DLD1 (cell line): Measurements from ENCODE around the gene INSYN1.

Experiments
- in situ Hi-C: cut with HindIII; loops from 2 replicates; pipeline ENCODE4 v1.10.0; 2017; ENCODE audit warnings: low sequenced_read_pairs

The INSYN1 gene

DNA sequence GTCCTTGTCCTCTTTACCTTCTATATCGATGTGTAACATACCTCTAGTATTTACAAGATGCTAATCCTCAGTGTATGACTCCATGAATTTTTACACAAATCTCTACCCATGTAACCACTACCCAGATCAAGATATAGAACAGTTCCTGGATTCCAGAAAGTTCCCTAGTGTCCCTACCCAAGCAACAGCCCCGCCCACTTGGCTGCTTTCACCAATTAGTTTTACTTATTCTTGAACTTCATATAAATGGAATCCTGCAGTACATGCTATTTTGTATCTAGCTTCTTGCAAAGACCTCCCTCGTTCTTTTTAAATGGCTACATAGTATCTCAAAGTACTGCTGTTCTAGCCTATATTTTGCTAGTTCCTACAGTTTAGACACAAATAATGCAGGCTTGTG, 35.9 kb downstream of the INSYN1 start:
- in situ Hi-C loops, result loop anchor here (25.0 kb wide), 1 partner anchor 105 kb away; no protein-coding TSS in a partner anchor

DNA sequence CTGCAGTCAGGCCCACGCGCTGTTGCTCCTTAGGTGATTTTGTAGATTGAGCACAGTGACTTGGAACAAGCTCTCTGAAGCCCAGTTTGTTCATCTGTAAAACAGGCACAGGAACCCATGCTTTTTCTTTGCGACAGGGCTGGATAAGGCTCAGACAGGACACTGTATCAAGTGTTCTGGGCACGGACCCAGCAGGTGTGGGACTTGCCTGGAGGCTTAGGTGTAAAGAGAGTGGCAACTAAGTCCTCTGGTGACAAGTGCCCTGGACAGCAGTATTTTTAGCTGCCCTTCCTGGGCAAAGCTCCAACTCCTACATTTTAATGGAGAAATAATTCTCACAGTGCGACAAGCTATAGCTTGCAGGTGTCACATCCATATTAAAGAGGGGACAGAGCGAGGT, 36.7 kb downstream of the INSYN1 start:
- in situ Hi-C loops, result loop anchor here (25.0 kb wide), 1 partner anchor 104 kb away; no protein-coding TSS in a partner anchor

DNA sequence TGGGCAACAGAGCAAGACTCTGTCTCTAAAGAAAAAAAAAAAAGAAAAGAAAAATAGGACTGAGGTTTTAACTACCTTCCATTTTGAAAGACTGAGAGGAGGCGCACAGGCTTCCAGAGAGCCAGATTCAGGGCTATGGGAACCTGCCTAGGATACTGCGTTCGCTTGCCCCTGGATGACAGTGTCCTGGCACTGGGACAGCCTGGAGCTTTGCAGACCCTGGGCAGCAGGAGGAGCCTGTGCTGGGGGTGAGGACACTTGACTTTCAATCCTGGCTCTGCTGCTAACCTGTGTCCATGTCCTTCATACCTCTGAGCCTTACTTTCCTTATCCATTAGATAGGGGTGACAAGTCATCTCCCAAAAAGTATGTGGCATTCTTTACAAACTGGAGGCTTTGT, 37.7 kb downstream of the INSYN1 start:
- in situ Hi-C loops, result loop anchor here (25.0 kb wide), 1 partner anchor 103 kb away; no protein-coding TSS in a partner anchor

DNA sequence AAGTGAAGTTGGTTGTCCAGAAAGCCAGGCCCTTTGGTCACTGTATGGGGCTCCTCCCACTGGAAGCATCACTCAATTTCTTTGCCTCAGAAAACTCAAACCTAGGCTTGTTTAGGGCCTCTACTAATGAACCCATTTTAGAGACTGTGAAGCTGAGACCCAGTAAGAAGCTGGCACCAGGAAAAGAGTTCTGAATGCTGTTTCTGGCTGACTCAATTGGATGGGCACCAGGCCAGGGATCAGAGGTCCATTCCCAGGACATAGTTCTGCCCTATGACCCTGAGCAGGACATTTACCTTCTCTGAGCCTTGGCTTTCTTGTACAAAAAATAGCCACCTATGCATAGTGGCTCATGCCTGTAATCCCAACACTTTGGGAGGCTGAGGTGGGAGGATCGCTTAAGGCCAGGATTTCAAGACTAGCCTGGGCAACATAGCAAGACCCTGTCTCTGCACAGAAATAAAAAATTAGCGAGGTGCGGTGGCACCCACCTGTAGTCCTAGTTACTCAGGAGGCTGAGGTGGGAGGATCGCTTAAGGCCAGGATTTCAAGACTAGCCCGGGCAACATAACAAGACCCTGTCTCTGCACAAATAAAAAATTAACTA, 38.4 kb downstream of the INSYN1 start:
- in situ Hi-C loops, result loop anchor here (25.0 kb wide), 1 partner anchor 102 kb away; no protein-coding TSS in a partner anchor

DNA sequence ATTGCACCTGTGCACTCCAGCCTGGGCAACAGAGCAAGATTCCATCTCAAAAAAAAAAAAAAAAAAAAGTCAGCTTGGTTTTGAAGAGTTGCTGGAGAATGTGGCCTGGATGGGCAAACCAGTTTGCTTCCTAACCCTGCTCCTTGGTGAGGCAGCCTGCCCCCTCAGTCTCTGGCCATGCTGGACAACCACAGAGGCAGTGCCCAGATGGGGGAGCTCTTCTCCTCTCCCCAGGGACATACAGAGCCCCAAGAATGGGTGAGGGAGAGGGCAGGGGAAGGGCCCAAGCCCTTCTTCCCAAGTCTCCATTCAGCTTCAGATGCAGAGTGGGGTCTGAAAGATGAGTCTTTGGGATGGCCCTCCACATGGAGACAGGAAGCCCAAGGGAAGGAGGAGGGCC, 41.0 kb downstream of the INSYN1 start:
- in situ Hi-C loops, result loop anchor here (25.0 kb wide), 1 partner anchor 100 kb away; no protein-coding TSS in a partner anchor

DNA sequence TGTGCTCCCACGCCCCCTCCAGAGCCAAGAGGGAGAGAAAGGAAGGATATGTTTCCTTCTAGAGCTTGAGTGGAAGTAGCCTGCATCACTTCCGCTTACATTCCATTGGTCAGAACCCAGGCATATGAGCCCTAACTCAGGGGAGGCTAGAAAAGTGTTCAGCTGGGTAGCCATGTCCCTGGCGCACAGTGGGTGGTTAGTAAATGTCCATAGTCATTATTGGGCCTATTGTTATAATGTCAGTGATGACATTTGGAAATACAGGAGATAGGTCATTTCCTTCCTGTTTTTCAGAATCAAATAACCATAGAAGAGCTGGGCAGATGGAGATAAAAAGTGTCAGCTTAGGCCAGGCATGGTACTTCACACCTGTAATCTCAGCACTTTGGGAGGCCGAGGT, 41.6 kb downstream of the INSYN1 start:
- in situ Hi-C loops, result loop anchor here (25.0 kb wide), 1 partner anchor 99 kb away; no protein-coding TSS in a partner anchor

DNA sequence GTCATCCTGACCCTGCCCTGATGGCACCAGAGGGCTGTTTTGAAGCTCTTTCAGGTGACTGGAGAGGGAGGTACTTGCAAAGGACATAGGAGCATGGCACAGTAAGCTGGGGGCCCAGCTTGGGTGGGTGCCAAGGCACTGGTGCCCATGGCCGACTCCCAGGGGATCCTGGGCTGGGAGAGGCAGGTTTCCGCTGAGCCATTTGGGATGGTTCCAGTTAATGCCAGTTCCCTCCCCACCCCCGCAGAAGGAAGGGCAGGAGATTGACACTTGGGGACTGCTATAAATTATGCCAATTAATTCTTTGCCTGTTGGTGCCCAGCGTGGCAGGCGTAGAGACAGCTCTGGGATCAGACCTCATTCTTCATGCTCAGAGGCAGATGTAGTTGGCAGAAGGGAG, 42.8 kb downstream of the INSYN1 start:
- in situ Hi-C loops, result loop anchor here (25.0 kb wide), 1 partner anchor 98 kb away; no protein-coding TSS in a partner anchor

DNA sequence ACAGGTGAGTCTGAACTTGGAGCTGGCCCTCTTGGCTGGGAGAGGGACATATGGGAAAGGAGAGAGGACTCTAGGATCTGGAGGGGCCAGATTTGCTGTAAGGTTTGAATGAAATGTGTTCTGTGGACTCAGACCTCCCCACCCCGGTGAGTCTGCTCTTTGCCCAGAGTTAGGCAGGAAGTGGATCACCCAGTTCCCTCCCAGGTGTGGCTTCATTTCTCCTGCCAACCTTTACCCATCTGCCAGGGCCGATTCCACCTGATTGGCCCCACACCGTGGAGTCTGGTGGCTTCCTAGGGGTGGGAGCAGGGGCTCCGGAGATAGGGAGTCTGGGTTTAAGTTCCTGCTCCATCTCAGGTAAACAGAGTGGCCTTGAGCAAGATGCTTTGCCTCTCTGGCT, 43.5 kb downstream of the INSYN1 start:
- in situ Hi-C loops, result loop anchor here (25.0 kb wide), 1 partner anchor 97 kb away; no protein-coding TSS in a partner anchor

DNA sequence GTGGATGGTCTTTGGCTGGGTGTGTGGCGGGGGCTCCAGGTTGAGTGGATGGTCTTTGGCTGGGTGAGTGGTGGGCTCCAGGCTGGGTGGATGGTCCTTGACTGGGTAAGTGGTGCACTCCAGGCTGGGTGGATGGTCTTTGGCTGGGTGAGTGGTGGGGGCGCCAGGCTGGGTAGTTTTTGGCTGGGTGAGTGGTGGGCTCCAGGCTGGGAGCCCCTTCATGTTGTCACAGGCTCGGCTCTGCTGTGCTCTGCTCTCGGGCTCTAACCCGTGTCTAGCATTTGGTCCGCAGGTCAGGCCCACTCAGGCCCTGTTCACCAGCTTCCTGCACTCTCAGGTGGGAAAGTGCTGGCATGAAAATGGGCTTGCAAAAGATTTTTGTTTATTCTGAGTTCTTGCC, 43.9 kb downstream of the INSYN1 start:
- in situ Hi-C loops, result loop anchor here (25.0 kb wide), 1 partner anchor 97 kb away; no protein-coding TSS in a partner anchor

DNA sequence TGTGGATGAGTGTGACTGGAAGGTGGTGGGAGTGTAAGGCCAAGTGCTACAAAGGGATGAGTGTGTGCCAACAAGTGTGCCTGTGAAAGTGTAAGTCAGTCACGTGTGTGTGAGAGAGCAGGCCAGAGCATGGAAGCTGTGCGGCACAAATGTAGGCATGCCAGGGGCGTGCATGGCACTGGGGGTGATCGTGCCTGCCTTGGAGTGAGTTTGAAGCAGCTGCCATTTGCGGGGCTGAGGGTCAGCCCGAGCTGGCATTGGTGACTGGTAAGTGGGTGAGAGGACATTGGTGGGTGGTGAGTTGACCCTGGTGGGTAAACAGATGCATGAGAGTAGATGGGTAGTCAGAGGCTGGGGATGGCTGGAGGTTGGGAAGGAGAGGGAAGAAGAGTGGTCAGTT, 44.5 kb downstream of the INSYN1 start:
- in situ Hi-C loops, result loop anchor here (25.0 kb wide), 1 partner anchor 96 kb away; no protein-coding TSS in a partner anchor

DNA sequence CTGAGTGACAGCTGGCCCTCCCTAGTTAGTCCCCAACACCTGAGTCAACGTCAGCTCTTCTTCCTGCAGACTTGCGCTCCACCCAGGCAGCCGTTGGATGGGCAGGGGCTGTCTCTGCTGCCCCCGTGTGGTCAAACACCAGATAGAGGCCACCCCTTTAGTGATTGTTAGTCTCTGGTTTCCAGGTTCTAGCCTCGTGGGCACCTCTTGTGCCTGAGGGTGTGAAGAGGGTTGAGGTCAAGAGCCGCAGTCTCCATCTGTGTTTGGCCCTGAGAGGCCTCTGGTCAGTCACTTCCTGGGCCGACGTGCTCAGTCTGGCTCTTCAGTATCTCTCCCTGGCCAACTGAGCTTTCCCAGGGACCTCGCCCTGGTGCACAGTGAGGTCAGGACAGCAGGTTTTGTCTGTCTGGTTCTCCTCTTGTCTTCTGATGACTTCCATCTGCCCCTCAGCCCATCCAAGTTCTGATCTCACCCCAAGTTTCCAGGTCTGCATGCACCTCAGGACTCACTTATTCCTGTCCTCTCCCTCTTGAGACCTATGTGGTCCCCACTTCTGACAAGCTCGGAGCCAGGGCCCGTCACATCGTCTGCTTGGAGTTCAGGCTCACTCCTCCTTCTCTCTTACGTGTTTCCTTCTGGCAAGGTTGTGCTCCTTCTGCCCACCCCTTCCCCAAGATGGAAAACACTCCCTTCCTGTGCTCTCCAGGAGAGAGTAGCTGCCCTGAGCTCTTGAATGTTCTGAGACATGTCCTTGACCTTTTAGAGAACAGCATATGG, 48.1 kb downstream of the INSYN1 start:
- in situ Hi-C loops, result loop anchor here (25.0 kb wide), 1 partner anchor 93 kb away; no protein-coding TSS in a partner anchor

DNA sequence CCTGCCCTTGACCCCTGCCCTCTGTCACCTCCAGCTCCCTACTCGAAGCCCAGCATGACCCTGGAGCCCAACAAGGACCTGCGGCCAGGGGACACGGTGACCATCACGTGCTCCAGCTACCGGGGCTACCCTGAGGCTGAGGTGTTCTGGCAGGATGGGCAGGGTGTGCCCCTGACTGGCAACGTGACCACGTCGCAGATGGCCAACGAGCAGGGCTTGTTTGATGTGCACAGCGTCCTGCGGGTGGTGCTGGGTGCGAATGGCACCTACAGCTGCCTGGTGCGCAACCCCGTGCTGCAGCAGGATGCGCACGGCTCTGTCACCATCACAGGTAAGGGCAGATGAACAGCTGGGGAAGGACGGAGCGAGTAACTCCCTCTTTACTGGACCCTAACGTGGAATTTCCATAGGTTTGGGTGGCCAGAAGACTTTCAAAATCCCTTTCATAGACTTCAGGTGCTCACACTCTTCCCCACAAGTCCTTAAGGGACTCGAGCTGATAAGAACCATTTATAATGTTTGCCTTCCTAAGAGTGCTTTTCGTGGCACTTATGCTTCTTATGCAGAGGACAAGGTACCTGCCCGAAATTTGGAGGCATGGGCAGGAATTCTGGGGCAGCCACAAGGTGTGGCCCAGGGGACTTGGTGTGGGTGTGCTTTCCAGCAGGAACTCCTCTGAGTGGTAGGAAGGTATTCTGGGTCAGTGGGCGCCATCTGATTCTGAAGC, 48.8 kb downstream of the INSYN1 start:
- in situ Hi-C loops, result loop anchor here (25.0 kb wide), 1 partner anchor 92 kb away; no protein-coding TSS in a partner anchor

DNA sequence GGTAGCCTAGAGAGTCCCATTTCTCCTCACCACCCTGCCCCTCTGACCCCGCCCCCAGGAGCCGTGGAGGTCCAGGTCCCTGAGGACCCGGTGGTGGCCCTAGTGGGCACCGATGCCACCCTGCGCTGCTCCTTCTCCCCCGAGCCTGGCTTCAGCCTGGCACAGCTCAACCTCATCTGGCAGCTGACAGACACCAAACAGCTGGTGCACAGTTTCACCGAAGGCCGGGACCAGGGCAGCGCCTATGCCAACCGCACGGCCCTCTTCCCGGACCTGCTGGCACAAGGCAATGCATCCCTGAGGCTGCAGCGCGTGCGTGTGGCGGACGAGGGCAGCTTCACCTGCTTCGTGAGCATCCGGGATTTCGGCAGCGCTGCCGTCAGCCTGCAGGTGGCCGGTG, 49.5 kb downstream of the INSYN1 start:
- in situ Hi-C loops, result loop anchor here (25.0 kb wide), 1 partner anchor 91 kb away; no protein-coding TSS in a partner anchor

DNA sequence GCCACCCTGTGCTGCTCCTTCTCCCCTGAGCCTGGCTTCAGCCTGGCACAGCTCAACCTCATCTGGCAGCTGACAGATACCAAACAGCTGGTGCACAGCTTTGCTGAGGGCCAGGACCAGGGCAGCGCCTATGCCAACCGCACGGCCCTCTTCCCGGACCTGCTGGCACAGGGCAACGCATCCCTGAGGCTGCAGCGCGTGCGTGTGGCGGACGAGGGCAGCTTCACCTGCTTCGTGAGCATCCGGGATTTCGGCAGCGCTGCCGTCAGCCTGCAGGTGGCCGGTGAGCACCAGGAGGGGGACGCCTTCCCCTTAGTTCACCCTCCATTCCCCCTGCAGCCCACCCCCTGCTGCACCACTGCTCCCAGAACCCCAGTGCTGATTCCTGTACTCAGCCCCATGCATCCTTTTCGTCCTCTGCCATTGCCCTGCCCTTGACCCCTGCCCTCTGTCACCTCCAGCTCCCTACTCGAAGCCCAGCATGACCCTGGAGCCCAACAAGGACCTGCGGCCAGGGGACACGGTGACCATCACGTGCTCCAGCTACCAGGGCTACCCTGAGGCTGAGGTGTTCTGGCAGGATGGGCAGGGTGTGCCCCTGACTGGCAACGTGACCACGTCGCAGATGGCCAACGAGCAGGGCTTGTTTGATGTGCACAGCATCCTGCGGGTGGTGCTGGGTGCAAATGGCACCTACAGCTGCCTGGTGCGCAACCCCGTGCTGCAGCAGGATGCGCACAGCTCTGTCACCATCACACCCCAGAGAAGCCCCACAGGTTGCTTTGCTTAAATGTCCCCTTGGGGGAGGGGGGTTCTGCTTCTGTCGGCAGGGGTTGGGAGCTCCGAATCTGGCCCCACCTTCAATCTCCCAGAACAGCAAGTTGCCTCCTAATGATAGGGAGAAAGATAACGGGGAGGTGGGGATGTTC, 50.6 kb downstream of the INSYN1 start:
- in situ Hi-C loops, result loop anchor here (25.0 kb wide), 1 partner anchor 90 kb away; no protein-coding TSS in a partner anchor

DNA sequence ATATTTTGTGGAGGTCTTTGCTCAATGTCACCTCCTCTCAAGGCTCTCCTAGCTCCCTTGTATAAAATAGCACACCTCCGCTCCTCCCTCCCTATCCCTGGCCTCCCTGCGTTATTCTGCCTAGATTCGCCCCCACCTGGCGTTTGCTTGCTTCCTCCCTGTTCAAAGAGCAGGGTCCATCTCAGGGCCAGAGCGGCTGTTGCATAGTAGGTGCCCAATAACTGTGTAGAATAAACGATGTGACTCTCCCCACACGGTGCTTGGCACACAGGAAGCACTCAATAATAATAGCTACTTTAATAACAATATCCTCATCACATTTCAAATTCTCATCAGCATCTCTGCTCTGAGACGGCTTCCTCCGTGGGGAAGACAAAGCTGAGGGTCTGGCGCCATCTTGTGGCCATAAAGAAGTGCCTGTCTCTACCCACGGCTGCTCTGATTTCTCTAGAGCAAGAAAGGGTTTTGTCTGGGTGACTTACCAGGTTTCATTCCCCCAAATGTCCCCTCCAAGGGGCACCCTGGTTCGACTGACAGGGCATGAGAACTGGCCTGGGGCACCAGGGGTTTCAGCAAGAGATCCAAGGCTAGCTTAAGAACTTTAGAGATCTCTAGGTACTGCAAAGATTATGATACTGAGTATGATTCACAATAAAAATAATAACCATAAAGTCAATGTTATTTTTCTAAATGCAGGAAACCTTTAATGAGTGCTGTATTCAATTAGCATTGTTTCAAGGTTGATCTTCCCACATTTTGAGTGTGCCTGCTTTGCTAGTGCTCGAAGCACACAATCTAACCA, 52.9 kb downstream of the INSYN1 start:
- in situ Hi-C loops, result loop anchor here (25.0 kb wide), 1 partner anchor 88 kb away; no protein-coding TSS in a partner anchor

DNA sequence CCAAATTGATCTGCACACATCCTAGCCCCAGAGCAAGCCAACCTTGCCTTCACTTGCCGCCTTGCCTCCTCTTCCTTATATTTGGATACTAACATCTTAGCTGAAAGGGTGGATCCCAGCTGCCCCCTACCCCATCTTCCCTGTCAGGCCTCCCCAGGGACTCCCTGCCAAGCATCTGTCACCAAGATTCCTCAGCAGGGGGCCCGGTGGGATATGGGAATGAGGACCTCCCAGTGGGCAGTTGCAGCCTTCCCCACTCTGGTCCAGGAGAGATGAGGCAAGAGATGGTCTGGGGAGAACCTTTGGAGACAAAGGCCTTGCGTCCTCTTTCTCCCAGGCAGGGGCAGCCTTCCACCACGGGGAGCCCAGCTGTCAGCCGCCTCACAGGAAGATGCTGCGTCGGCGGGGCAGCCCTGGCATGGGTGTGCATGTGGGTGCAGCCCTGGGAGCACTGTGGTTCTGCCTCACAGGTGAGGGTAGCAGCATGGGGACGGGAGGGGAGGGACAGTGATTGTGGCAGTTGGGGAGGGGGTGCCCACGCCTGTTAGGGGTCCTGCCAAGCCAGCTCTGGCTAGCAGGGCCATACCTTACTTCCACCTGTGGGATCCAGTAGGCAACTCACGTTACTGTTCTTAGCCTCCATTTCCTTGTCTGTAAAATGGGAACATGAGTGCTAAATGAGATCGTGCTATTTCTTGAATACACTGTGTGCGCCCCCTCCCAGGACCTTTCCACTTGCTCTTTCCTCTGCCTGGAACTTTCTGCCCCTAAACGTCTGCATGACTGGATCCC, 53.7 kb downstream of the INSYN1 start:
- in situ Hi-C loops, result loop anchor here (25.0 kb wide), 1 partner anchor 87 kb away; no protein-coding TSS in a partner anchor

DNA sequence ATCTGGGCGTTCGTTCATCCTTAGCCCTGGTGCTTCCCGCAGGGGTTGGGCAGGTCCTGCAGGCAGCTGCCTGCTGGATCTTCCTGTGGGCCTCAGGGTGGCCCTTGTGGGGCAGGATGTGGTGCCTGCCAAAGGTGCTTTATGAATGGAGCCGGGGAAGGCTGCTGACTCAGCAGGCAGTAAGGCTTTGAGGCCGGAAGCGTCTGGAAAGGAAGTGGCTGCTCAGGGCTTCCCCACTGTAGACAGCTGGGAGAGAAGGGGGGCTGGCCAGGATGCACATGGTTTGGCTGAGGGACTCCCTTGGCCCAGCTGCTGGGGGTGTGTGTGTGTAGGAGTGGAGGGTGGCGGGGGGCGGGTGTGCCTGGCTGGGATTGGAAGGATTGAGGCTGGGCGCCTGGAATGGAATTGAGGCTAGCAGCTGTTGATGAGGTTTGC, 56.1 kb downstream of the INSYN1 start:
- in situ Hi-C loops, result no loop called here

DNA sequence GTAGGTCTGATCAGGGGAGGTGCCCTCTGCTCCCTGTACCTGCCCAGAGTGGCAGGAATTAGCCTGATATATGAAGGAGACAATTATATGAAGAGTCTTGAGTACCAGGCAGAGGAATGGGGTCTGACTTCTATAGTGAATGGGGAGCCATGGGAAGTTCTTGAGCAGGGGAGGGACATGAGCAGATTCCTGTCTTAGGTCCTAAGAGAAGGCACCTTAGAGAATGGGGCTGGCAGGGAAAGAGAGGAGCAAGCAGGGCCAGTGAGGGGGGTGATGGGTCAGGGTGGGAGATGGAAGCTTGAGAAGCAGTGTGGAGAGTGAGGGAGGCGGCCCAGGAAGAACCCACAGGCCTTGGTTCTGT, 56.5 kb downstream of the INSYN1 start:
- in situ Hi-C loops, result no loop called here
